GM10248 (cell line): ENCODE results near the gene KCTD20.

Source experiments
- CTCF ChIA-PET: fragments of 300-600 bp; sonication (Branson Sonifier 250); formaldehyde crosslinking; extraction: SDS; loops from one replicate; lab custom pipeline; 2021; ENCODE audit warnings: antibody characterized with exemption; lab: Yijun Ruan, JAX
- POLR2A ChIA-PET: fragments of 350-650 bp; sonication (Branson Sonifier 250); formaldehyde crosslinking; extraction: SDS; loops from one replicate; lab custom pipeline; 2020; ENCODE audit warnings: antibody characterized with exemption; lab: Yijun Ruan, JAX
- DNase-seq: peaks from one replicate; pipeline ENCODE4 v3.0.0; 2012; ENCODE audit errors: extremely low spot score
- TF ChIP-seq, protein P1 (sequence below): IDR thresholded peaks from 2 replicates; pipeline ENCODE4 v1.5.1; 2012; ENCODE audit warnings: mild to moderate bottlenecking, low read depth; ENCODE audit errors: extremely low read depth, missing control alignments, control extremely low read depth

The KCTD20 gene

GRCh38 chr6:36488221-36488620, 45.4 kb downstream of the KCTD20 start:
- TF ChIP-seq, protein P1, sequence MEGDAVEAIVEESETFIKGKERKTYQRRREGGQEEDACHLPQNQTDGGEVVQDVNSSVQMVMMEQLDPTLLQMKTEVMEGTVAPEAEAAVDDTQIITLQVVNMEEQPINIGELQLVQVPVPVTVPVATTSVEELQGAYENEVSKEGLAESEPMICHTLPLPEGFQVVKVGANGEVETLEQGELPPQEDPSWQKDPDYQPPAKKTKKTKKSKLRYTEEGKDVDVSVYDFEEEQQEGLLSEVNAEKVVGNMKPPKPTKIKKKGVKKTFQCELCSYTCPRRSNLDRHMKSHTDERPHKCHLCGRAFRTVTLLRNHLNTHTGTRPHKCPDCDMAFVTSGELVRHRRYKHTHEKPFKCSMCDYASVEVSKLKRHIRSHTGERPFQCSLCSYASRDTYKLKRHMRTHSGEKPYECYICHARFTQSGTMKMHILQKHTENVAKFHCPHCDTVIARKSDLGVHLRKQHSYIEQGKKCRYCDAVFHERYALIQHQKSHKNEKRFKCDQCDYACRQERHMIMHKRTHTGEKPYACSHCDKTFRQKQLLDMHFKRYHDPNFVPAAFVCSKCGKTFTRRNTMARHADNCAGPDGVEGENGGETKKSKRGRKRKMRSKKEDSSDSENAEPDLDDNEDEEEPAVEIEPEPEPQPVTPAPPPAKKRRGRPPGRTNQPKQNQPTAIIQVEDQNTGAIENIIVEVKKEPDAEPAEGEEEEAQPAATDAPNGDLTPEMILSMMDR = no peak
- POLR2A ChIA-PET = no interaction called here
- CTCF ChIA-PET = interaction anchor here (1.0 to 1.9 kb wide), 7 partner anchors 8 to 186 kb away, joined by 3 to 8 read pairs (median 3); no protein-coding TSS in a partner anchor
- DNase-seq = no peak

GRCh38 chr6:36489426-36489825, 46.6 kb downstream of the KCTD20 start:
- TF ChIP-seq, protein P1 = no peak
- ChIA-PET POLR2A (no interaction called here), CTCF (interaction anchor here (1.0 to 1.9 kb wide), 4 partner anchors 12 to 843 kb away, joined by 3 to 8 read pairs (median 4); no protein-coding TSS in a partner anchor)
- no peak for DNase-seq

- CTCF ChIA-PET = interaction anchor here (0.9 kb wide), 1 partner anchor 17 kb away, joined by 3 read pairs; no protein-coding TSS in a partner anchor
Observed at GRCh38 chr6:36491378-36491965, 48.7 kb downstream of the KCTD20 start.

GRCh38 chr6:36492092-36492491, 49.3 kb downstream of the KCTD20 start:
- POLR2A ChIA-PET = no interaction called here
- TF ChIP-seq, protein P1 = no peak
- CTCF ChIA-PET = interaction anchor here (1.1 kb wide), 1 partner anchor 12 kb away, joined by 3 read pairs; no protein-coding TSS in a partner anchor
- DNase-seq = no peak

More at GRCh38 chr6:36491378-36491965, 48.7 kb downstream of the KCTD20 start:
- no peak for DNase-seq
- TF ChIP-seq, protein P1 = no peak
- POLR2A ChIA-PET = no interaction called here

DNA sequence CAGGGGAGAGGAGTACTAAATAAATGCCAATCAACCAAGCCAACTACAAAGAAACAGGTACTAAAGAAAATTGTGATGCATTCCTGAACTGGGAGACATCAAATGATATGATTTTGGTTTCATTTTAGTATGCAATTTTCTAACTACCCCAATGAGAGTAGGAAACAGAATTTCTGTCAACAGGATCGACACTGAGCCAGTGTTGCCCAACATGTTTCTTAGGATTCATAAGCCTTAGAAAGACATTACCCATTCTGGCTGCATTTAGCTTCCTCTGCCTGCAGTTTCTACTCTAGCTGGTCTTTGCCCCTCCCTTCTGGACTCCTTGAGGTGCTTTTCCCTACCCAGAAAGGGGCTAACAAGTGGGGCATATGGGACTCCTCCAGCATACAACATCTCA, 49.8 kb downstream of the KCTD20 start:
- DNase-seq = no peak
- CTCF ChIA-PET = interaction anchor here (1.1 kb wide), 1 partner anchor 11 kb away, joined by 3 read pairs; no protein-coding TSS in a partner anchor
- POLR2A ChIA-PET = interaction anchor here (0.6 kb wide), 2 partner anchors 13 to 14 kb away, joined by 3 to 8 read pairs; no protein-coding TSS in a partner anchor
- TF ChIP-seq, protein P1 = no peak

DNA sequence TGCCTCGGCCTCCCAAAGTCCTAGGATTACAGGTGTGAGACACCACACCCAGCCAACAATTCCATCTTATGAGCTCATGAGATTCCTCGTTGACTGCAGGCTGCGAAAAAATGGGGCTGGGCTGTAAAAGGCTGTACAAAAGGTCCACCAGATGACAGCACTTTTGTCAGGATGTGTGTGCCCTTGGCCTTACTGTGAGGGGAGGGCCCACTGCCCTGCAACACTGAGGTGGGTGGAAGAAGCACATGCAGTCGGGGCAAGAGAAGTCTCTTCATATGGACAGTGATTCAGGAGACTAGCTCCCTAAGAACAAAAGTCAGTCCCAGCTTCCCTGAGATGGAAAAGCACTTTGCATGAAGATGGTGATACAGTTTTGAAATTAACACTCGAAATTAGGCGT, 50.5 kb downstream of the KCTD20 start:
- ChIA-PET POLR2A (interaction anchor here (0.6 kb wide), 2 partner anchors 13 to 15 kb away, joined by 3 to 8 read pairs; no protein-coding TSS in a partner anchor), CTCF (interaction anchor here (1.1 kb wide), 1 partner anchor 11 kb away, joined by 3 read pairs; no protein-coding TSS in a partner anchor)
- TF ChIP-seq, protein P1 = no peak
- DNase-seq = no peak
